ENCODE results near the gene UBAP2.

GRCh38 chr9:34046784-34047379 is 1.8 kb downstream of the UBAP2 start:
- no peak for TF ChIP-seq POLR2A (IDR thresholded peaks at IDR 0.05)
- TF ChIP-seq, protein P1, sequence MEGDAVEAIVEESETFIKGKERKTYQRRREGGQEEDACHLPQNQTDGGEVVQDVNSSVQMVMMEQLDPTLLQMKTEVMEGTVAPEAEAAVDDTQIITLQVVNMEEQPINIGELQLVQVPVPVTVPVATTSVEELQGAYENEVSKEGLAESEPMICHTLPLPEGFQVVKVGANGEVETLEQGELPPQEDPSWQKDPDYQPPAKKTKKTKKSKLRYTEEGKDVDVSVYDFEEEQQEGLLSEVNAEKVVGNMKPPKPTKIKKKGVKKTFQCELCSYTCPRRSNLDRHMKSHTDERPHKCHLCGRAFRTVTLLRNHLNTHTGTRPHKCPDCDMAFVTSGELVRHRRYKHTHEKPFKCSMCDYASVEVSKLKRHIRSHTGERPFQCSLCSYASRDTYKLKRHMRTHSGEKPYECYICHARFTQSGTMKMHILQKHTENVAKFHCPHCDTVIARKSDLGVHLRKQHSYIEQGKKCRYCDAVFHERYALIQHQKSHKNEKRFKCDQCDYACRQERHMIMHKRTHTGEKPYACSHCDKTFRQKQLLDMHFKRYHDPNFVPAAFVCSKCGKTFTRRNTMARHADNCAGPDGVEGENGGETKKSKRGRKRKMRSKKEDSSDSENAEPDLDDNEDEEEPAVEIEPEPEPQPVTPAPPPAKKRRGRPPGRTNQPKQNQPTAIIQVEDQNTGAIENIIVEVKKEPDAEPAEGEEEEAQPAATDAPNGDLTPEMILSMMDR (IDR thresholded peaks at IDR 0.05), result no peak
- no peak for TF ChIP-seq EP300 (IDR thresholded peaks at IDR 0.05)

All from tibial nerve (tissue), 4 donors.